ENCODE measurements around the gene ARTN. TPM values are rescaled to one million over a fixed set of nuclear protein-coding genes. Genes with fewer than 3 reads are reported as not detected.

The ARTN gene
- total and polyA plus RNA-seq, 9 of the 15 experiments (the other 6 are each of a cell fraction or from before 2014, with no cell fraction given) = 0.06 to 0.38 TPM; not detected in 7

- TF ChIP-seq ZBTB43 (CRISPR knock-in tag; IDR thresholded peaks at IDR 0.05) (no peak; the same call in 1 of the 2 replicates), NR4A1 (CRISPR knock-in tag; IDR thresholded peaks at IDR 0.05) (0 out of 2 replicates have a peak, but pooled peaks have one; percentile 43), NR4A1 (tag; IDR thresholded peaks at IDR 0.05) (no peak), CSDE1 (IDR thresholded peaks at IDR 0.05) (no peak), CUX1 (CRISPR knock-in tag; IDR thresholded peaks at IDR 0.05) (no peak), FOXM1 (IDR thresholded peaks at IDR 0.05; ENCODE audit: low read depth) (no peak), FOXM1 (CRISPR knock-in tag; IDR thresholded peaks at IDR 0.05; ENCODE audit: low read depth) (peak; percentile 94), IRF2 (CRISPR knock-in tag; IDR thresholded peaks at IDR 0.05) (no peak), E2F1 (CRISPR knock-in tag; IDR thresholded peaks at IDR 0.05) (peak; percentile 90), HNRNPH1 (optimal IDR thresholded peaks at IDR 0.05; ENCODE audit: low read depth, low read length) (no peak), RBM22 (IDR thresholded peaks at IDR 0.05; ENCODE audit: low read depth, low read length, poor library complexity, severe bottlenecking) (peak; percentile 16), KAT7 (CRISPR knock-in tag; IDR thresholded peaks at IDR 0.05; ENCODE audit: borderline replicate concordance) (no peak), NUFIP1 (IDR thresholded peaks at IDR 0.05; ENCODE audit: partially characterized antibody) (no peak), BACH1 (tag; IDR thresholded peaks at IDR 0.05) (no peak), ZBTB5 (IDR thresholded peaks at IDR 0.05) (no peak), ZNF143 (CRISPR knock-in tag; IDR thresholded peaks at IDR 0.05) (peak; percentile 99)
These were observed 41.0 kb downstream of the ARTN start, which contains the start of gene ATP6V0B (continued) for GRCh38 chr1:43974443-43975248.

Measured in K562 (cell line).